Stimulated activated naive CD8-positive, alpha-beta T cell treated with anti-CD3 and anti-CD28 coated beads, Interleukin-15, Interleukin-2, amounts not matched to agents 100 U/mL and 50 U/mL, for 24 hours (primary cell): ENCODE measurements around the gene ENOX1.

Source experiments
- ATAC-seq: fragments of 150-1000 bp; cut with Tn5 transposase; one replicate; pipeline ENCODE4 v1.10.0; 2021
- DNase-seq: peaks from one replicate; pipeline ENCODE4 v3.0.0; 2021

ENOX1 gene

DNA sequence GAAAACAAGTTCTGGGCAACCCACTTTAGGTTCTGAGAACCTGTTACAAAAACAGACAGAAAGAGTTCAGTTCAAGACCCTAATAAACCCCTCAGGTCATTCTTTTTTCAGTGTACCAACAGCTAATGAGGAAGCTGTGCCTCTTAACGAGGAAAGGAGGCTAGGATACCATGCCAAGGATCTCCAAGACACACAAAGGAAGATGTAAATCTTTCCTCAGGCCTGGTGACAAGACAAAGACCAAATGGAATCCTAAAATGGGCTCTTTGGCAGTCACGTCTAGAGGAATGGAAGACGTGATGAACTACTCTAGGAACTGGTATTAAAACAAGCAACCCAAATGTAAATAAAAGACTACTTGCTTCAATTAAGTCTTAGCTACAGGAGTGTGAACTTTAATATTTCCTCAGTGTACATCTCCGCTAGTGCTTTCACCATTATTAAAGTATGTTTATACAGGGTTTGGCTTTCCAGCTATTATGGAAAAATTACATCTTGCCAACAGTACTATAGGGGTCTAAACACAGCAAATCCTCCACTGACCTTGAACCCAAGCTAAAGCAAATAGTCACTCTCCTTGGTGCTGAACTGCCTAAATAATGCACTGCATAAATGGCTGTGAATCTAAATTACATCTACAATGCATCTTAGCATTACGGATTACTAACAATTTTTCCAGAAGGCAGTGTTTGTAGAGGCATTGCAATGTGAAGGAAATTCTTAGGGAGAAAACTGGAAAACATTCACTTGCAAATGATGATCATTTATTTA lies 42.3 kb downstream of the ENOX1 start:
- no peak for DNase-seq
- ATAC-seq: no peak

DNA sequence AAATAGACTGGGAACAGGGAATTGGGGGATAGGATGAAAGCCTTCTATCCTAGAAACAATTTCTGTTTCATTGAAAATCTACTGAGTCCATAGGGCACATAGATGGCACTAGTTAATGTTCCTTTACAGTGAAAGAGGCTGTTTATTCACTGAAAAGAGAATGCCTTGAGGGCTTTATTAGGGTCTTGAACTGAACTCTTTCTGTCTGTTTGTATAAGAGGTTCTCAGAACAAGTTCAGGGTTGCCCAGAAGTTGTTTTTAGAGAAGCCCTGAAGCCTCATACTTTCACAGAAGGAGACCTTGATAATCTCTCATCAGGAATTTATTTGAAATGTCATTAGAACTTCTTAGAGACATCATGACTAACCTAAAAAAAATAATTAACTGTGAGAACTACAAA lies 43.9 kb downstream of the ENOX1 start:
- ATAC-seq: no peak
- no peak for DNase-seq

DNA sequence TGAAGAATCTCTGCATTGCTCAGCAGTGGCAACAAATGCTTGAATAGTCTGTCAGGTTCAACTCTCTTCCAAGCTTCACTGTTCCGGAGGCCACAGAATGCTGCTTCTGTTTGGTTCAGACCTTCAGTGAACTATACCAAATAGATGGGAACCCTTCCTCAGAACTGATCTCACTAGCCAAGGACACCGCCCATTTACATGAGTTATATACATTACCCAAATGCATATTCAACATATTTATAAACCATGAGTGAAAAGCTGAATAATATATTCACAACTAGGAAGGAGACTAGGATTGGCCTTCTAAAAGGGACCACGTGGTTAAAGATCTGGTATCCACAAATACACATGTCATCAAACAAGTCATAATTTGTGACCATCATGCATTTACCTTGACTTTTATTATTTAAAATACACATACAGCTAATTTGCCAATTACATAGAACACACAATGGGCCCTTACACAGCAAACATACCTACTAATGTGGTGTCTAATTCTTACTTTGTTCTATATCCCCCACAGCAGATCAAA lies 49.3 kb downstream of the ENOX1 start:
- DNase-seq: no peak

DNA sequence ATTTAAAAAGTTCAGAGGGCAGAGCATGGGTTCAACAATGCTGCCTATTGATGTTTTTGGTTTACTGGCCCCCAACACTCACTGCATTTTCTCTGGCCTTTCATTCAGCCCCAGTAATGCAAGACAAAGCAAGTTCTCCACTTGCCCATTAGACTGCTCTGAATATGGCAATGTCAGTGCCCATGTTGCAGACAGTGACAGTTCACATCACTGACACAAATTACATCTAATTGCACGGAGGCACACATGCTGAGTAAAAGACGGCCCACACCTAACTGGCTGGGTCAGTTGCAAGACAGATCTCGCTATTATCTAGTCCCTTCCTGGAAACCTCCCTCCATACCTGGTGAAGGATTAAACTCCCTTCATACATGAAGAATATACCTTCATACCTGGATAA lies 54.0 kb downstream of the ENOX1 start:
- DNase-seq (no peak), ATAC-seq (no peak)

More for the DNA sequence above, 49.3 kb downstream of the ENOX1 start:
- ATAC-seq: no peak

DNA sequence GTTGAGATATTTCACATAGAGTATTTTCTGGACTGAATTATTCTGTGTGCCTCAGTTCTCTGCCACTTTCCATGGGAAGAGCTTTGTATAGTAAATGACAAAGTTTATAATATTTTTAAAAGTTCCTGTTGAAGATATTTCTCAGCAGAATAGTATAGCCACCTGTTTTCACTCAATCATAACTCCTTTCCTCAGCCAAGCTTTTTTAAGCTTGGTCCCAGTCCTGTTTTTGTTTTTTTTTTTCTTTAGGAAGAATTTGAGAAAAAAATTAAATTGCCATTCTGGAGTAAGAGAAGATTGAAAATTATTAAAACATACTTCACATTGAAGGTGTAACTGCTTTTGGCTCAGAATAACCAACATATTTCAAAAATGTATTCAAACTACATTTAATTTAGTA lies 55.5 kb downstream of the ENOX1 start:
- no peak for ATAC-seq

DNA sequence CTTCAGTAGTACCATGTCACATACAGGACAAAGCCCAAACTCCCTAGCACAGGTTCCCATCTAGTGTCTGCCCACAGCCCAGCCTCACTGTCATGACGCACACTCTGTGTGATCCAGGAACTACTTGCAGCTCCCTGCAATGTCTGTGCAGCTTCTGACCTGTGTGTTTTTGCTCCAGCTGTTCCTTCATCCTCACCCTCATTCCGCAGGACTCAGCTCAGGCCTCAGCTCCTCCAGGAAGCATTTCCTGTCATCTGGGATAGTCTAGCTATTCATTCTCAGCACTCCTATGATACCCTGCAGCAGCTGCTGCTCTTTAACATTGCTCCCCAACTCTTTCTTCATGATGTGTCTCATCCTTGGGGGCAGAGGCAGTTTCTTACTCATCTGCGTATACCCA lies 56.1 kb downstream of the ENOX1 start:
- ATAC-seq: no peak
- DNase-seq: no peak

More for the DNA sequence above, 55.5 kb downstream of the ENOX1 start:
- DNase-seq: no peak

DNA sequence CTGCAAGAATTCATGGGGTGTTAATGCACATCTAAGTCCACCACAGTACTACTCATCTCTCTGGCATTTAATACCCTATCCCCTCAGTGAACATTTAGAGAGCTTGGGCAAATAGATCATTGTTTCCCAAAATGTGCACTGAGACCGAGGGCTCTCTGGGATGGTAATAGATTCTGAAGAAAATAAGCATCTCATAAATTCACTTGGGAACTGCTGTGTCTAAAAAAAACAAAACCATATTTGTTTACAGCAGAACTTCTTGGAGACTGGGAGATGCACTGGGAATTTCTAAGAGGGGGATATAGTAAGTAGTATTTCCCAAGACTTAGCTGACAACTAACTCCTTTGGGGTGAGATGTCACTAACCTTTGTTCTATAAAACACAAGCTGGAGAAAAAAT lies 58.4 kb downstream of the ENOX1 start:
- no peak for DNase-seq
- ATAC-seq: no peak

DNA sequence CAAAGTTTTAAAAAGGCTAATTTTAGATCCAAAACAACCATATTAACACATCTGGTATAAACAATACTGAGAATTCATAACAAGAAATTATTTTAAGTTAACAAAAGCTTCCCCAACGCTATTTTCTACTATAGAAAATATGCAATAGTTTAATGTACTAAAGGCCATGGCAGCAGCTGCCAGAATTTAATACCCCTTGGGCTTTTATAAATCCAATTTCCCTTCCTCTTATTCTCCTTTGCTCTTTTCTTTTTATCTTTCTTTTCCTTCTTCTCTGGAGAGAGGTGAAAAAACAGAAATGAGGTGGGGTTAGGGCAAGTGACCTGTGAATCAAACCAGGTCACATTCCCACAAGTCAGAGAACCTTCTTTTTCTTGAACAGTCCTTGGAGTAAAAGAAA lies 58.9 kb downstream of the ENOX1 start:
- no peak for ATAC-seq
- no peak for DNase-seq

DNA sequence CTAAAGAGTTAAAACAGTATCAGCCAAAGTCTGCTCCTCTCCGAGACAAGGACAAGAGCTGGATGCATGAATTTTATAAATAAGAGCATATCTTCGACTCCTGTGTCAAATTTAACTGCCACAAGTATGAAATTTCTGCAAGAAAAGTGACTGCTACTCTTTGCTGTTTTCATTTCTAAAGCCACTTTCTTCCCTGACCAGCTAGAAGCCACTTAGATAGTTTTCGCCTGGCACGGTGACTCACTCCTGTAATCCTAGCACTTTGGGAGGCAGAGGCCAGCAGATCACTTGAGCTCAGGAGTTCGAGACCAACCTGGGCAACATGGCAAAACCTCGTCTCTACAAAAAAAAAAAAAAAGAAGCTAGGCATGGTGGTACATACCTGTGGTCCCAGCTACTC lies 61.3 kb downstream of the ENOX1 start:
- no peak for DNase-seq
- ATAC-seq: no peak

DNA sequence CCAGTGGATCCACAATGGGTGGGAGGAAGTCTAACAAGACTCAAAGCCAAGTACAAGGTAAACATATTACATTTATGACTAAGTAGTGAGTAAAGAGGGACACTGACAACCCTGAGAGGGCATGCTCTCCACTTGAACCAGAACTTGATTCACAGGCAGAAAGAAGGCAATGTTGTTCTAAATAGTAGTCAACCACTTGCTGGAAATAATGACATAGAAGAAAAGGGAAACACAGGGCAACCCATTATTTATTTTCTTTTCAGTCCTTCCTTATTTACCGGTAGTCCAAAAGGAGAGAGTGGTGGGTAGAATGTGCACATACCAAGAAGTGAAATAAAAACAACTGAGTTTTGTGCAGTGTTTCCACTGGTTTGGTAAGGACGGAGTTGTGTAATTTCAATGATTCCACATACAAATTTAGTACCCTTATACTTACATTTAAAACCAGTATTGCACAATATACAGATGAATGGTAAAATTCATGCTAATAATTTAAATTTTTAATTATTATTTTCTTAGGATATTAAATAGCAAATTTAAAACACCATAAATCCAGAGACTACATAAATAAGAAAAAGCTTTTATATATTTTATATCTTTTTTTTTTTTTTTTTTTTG lies 65.9 kb downstream of the ENOX1 start:
- no peak for DNase-seq
- ATAC-seq: no peak

DNA sequence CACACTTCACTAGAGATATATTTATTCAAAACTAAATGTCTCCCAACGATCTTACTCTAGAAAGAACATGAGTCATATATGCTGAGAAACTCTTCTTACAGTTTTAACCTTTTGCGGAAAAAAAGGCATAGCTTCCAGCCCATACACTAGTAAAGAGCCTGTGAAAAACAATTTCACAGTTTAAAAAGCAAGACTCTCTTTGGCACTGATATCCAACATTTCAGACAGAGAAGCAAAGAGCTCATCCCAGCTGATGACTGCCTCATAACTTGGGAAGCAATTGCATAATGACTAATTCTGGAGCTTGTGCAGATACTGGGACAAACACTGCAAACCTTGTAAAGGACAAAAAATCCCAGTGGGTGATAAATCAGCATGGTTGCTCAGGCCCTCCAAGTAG lies 88.0 kb downstream of the ENOX1 start:
- no peak for ATAC-seq
- no peak for DNase-seq

DNA sequence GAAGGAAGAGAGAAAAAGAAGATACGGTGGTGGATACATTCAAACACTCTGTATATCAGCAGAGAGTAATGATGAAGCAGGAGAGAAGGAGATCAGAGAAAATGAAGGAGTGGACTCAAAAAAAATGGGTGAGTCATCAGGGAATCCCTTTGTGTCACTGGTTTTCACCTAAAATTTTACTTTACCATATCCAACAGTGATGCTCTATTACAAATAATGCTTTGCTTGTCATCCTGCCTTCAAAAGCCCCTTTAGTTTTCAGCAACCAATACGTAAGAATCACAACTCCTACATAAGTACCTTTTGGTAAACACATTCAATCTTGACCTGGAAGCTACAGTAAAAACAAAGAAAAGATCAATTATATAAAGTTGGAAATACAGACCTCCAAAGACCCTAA lies 88.8 kb downstream of the ENOX1 start:
- ATAC-seq: no peak
- DNase-seq: no peak

DNA sequence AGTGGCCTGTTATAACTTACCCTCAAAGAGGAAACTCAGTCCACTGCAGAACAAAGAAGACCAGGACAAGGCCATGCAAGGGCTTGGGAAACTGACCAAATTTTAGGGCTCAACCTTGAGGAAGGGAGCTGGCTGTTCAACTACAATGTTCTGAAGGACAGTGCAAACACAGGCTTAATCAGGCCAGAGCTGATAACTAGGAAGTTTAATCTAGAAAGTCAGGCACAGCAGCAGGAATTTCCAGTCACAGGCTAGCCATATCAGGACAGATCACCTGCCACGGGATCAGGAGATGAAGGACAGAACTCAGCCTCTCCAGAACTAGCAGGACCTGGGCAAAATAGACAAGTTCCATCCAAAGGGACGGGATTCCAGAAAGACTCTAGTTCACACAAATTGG lies 89.4 kb downstream of the ENOX1 start:
- ATAC-seq (no peak), DNase-seq (no peak)

DNA sequence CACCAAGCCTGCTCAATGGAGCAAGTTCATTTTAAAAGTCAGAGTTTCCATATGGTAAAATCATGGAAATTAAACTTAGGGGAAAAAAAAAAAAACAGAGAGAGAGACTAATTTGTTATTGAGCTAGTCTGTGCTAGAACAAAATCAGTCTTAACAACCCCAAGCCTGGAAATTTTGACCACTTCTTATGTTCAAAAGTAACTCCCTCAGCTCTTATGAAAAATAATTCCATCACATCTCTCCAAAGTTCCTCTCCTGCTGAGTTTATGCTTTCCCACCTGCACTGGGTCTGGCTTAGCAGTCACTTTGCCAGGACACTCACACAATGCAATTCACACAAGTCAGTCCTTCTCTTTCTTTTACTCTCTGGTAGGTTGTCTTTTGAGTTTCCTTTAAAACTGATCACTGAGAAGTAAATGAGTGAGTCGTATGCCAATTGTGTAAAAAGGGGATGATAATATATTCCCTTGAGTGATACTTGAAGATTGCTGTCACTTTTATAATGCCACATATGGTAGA lies 92.6 kb downstream of the ENOX1 start:
- no peak for DNase-seq
- ATAC-seq: no peak

DNA sequence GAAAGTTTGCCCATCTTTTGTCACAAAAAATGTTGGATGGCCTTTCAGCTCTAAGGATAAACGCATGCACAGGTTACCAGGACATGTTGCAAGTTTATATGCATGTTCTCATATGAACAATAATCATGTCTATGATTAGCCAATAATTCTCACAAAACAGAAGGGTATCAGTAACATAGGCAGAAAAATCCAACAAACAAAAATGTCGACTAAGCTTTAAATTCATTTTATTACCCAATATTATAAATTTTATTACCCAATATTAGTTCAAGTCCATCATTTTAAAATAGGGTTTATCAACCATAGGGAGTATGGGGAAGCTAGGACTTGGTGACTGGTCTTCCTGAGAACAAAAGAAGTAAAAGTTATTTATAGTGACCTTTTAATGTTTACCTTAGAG lies 93.1 kb downstream of the ENOX1 start:
- ATAC-seq (no peak), DNase-seq (no peak)

DNA sequence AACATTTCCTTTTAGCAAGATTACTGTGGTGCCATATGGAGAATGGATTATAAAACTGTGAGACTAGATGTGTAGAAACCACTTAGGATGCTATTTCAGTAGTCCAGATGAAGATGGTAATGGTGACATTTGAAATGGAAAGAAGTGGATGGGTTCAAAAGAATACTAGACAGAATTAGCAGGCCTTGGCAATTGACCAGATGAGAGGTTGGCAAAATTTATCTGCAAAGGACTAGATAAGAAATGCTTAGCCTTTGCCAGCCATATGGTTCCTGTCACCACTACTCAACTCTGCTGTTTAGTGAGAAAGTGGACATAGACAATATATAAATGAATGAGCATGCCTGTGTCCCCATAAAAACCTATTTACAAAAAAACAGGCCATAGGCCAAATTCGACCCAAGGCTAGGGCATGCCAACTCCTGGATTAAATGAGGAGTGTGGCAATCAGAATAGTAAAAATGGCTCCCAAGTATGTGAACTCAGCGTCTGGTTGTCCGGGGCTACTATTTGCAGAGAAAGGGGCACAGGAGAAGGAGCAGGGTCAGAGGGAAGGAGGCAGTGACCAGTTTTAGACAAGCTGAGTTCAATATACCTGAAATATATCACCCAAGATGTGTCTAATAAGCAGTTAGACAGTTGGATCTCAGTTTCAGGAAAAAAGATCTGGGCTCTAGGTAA lies 98.4 kb downstream of the ENOX1 start:
- no peak for DNase-seq
- no peak for ATAC-seq

DNA sequence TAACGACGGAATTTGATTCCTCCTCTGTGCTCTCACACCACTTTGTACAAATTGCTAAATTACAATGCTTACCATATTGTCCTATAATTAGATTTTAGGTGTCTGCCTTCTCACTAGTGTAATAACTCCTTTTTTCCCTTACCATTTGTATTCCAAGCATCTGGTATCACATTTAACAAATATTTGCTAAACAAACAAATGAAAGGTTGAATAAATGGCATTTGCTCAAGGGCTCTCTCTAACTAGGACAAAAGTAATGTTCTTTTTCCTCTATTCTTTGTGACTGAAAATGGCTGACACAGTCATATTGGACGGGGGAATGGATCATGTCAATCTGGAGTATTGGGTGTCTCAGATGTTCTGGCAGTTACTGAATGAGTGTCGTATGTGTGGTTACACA lies 99.7 kb downstream of the ENOX1 start:
- DNase-seq (no peak), ATAC-seq (no peak)

DNA sequence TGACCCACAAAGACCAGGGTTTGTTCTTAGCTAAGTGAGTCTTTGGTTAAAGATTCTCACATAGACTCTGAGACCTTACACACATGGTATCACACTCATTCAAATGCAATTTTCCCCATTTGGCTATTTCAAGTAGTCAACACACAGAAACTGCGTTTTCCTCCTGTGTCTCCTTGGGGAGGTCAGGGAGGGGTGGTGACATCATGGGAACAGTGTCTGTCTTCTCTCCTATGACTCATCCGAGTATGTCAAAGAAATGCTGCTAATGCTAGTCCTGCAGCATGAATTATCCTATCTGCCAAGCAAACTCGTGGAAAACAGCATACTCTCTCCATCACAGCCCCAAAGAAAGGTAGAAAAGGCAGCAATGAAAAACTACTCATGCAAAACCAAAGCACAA lies 100.2 kb downstream of the ENOX1 start:
- DNase-seq (no peak), ATAC-seq (peak; percentile 46)

DNA sequence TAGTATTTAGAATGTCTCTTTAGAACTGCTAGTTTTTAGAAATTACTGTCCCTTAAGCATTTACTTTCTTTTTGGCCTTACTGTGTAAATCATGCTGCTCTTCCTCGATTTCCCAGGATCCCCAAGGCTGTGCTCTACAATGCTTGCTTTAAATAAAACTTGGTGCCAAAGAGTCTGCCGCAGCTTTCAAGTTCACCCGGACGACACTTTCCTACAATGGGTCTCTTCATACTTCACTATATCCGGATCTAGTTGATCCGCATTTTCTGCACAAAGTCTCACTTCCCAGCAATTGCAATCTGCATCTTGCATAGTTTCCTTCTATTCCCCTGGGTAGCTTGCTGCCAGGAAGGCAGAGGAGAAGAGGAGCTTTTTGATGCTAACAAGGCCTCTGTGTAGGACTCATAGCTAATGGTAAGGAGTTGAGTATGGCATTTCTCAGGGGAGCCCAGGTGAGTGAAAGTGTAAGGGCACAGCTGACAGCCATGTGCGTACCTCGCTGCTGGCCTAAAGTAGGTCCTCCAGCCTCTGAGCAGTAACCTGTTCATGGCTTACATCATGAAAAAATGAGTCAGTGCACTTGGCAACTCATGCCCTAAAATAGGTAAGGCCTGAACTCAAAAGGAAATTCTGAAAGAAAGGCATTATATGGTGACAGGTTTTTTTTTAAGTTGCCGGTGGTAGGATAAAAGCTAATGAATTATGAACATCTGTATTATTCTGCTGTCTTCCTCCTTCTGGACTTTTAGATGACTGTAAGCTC lies 101.6 kb downstream of the ENOX1 start:
- DNase-seq: no peak
- ATAC-seq: no peak

DNA sequence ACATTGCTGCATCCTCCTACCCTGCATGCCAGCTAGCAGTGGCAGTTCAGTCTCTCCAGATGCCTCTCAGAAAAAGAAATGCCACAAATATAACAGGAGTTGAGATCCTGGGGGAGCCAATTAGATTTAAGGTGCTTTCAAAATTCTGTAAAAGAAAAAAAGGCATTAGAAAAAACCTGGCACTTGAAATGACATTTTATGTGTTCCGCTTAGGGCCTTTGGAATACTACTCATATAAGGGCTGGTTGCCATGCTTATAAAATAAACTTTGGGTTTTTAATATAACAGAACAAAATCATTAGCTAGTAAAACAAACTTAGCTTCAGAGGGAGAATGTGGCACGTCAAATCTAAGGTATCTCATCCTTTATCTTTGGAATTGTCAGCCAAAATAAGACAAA lies 104.1 kb downstream of the ENOX1 start:
- ATAC-seq: no peak
- DNase-seq: no peak

DNA sequence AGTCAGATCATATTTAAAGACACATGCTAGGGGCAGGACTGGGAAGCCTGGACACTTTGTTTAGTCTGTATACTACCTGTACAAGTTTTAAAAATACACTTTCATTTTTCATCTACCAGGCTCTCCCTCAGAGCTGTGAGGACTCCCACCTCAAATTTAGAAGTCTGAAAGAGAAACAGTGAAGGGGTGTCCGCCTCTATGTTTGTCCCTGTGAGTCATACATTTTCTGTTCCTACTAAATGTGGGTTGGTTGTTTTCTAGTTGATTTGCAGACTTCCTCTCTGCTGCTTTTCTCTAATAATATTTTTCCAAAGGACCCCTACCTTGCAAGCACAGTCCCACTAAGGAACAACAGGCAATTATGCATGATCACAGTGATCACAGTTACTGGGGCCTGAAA lies 110.5 kb downstream of the ENOX1 start:
- no peak for DNase-seq

DNA sequence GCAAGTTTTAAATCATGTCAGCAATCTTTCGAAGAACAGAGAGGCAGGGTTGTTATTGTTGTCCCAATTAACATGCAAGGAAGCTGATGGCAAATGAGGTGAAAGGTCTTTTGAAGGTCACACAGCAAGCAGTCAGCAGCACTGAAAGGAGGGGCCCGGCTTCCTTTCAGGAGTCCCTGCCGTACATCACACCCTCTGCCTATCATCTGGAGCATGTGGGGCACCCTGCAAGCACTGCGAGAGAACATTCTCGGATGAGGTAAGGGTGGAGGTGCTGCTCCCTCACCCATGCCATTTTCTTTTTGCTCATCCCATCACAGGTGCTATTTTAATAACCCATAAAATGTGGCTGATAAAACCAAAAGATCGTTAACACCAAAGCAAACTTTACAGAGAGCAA lies 111.2 kb downstream of the ENOX1 start:
- no peak for ATAC-seq
- no peak for DNase-seq

More for the DNA sequence above, 110.5 kb downstream of the ENOX1 start:
- no peak for ATAC-seq
